H54 (cell line): ENCODE measurements around the gene GPR146.

Experiments used
- DNase-seq: peaks from one replicate; pipeline ENCODE4 v3.0.0; 2011; ENCODE audit warnings: low spot score, mixed read lengths; ENCODE audit not compliant: insufficient read length
- FAIRE-seq: peaks from 3 replicates; lab custom pipeline; 2011; peaks lifted over from hg19 to GRCh38; lab: Jason Lieb, UNC
- POLR2A ChIP-seq: IDR thresholded peaks from 2 replicates; pipeline ENCODE4 v1.6.1; 2011; ENCODE audit warnings: low read depth, mild to moderate bottlenecking, low read length

Gene GPR146

DNA sequence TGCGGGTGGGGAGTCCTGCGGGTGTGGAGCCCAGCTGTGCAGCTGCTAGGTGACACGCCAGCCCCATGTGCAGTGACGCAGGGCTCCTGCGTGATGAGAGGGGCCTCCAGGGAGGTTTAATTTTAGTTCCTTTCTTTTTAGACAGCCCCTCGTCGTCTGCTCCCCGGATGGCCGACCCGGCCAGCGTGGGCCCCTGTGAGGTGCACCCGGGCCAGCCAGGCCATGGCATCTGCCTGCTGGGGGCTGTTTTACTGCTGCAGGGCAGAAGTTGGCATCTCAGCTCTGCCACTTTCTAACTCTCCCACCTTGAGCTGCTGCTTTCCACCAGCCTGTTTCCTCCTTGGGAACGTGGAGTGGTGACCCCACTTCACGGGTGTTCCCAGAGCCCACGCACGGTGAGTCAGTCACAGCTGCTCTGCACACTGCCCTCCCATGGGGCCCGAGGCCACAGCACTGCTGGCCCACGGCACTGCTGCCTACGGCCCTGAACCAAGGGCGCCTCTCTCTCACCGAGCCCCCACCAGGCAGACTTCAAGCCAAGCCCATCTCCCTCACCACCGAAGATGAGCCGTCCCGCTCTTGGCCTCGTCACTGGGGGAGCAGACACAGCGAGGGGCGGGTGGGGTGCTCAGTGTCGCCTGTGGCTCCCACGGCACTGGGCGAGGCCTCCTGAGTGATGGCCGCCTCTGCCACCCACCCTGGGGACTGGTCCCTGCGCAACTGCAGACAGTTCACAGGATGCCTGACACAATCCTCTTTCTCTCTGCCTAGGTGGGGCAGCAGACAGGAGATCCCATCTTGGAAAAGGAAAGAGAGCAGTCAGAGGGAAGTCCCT is 40.1 kb upstream of the GPR146 start:
- FAIRE-seq (no peak), DNase-seq (no peak)
- no peak for TF ChIP-seq POLR2A

GRCh38 chr7:1005303-1005702 is 39.0 kb upstream of the GPR146 start:
- no peak for TF ChIP-seq POLR2A
- FAIRE-seq (no peak), DNase-seq (no peak)

GRCh38 chr7:1007901-1008300 is 36.4 kb upstream of the GPR146 start:
- no peak for TF ChIP-seq POLR2A
- no peak for DNase-seq
- no peak for FAIRE-seq

DNA sequence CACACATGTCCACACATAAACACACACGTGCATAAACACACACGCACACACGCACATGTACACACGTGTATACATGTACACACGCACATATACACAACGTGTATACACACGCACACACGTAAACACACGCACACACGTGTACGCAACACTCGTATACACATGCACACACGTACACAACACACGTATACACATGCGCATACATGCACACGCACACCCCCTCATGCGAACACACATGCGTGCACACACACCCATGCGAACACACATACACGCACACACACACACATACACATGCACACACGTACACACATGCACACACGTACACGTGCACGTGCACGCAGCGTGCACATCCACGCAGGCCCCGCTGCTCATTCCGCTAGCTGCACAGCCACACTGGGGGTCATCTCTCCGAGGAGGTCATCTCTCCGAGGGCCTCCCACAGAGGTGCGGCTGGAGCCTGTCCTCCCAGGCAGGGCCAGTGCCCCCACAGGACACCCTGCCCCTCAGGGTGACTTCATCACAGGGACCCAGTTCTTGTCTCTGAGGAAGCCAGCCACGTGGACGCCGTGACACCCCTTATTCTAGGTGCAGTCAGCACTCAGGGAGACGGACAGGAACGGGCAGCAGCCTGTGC is 35.5 kb upstream of the GPR146 start:
- no peak for TF ChIP-seq POLR2A
- no peak for DNase-seq
- no peak for FAIRE-seq

GRCh38 chr7:1009747-1010146 is 34.6 kb upstream of the GPR146 start:
- FAIRE-seq (no peak), DNase-seq (no peak)
- no peak for TF ChIP-seq POLR2A

DNA sequence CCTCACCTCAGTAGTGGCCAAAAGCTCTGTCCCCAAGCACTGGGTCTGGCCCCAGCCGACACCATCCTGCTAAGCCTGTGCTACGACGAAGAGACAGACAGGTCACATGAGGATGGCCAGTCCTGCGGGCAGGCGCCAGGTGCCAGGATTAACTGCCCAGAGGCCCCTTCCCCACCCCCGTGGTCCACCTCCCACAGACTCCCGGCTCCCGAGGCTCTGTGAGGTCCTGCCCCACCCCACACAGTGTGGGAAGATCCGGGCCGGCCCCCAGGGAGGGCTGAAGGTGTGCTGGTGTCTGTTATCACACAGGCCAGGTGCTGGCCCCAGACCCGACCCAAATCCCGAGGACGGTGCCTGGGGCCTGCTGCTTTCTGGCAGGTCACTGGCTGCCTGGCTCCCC is 34.1 kb upstream of the GPR146 start:
- no peak for DNase-seq
- TF ChIP-seq POLR2A, result no peak
- no peak for FAIRE-seq

- FAIRE-seq (no peak), DNase-seq (no peak)
- TF ChIP-seq POLR2A, result no peak
Observed at GRCh38 chr7:1011297-1012003, 32.9 kb upstream of the GPR146 start.

GRCh38 chr7:1012004-1012715 is 32.2 kb upstream of the GPR146 start:
- no peak for TF ChIP-seq POLR2A
- DNase-seq, result no peak
- no peak for FAIRE-seq

- no peak for DNase-seq
Observed at GRCh38 chr7:1012716-1013095, 31.6 kb upstream of the GPR146 start.

GRCh38 chr7:1013581-1013980 is 30.8 kb upstream of the GPR146 start:
- DNase-seq (no peak), FAIRE-seq (no peak)
- TF ChIP-seq POLR2A, result no peak

More at GRCh38 chr7:1012716-1013095, 31.6 kb upstream of the GPR146 start:
- TF ChIP-seq POLR2A, result no peak
- FAIRE-seq, result no peak

DNA sequence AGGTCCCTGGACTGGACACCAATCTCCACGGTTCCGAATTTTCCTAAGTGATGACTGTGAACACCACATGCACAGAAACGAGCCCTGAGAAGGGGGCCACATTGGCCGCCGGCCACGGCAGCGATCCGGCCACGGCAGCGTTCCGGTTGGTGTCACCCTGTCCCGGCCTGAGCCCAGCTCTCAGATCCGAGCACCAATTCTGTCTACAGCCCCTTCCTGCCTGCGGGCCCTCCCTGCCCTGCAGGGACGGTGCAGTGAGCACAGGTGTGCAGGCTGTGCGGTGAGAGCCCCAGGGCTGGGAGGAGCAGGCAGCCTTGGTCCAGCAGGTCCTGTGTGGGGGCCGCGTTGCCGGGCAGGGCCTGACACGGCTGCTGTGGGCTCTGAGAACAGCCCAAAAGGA is 29.7 kb upstream of the GPR146 start:
- FAIRE-seq, result no peak
- no peak for TF ChIP-seq POLR2A
- no peak for DNase-seq

GRCh38 chr7:1015196-1016121 is 28.9 kb upstream of the GPR146 start:
- TF ChIP-seq POLR2A, result no peak
- no peak for DNase-seq
- no peak for FAIRE-seq
